ENCODE data around the gene PM20D2.

GRCh38 chr6:89200706-89201215 lies 54.9 kb downstream of the PM20D2 start:
- no peak for TF ChIP-seq CTCF (IDR thresholded peaks at IDR 0.05)
- TF ChIP-seq POLR2A (IDR thresholded peaks at IDR 0.05), result no peak
- TF ChIP-seq EP300 (IDR thresholded peaks at IDR 0.05), result no peak
